HG03571 (cell line): ENCODE data around the gene EEIG1.

ENCODE experiments used
- ATAC-seq: cut with Tn5 transposase; IDR thresholded peaks from one replicate; pipeline ENCODE4 v1.9.1; 2021; ENCODE audit not compliant: unreplicated experiment

Gene EEIG1

GRCh38 chr9:127942216-127943010, 38.4 kb downstream of the EEIG1 start:
- no peak for ATAC-seq

- no peak for ATAC-seq
These were observed 38.9 kb downstream of the EEIG1 start for GRCh38 chr9:127941961-127942215.

- ATAC-seq, result no peak
These were observed 39.5 kb downstream of the EEIG1 start for GRCh38 chr9:127941062-127941960.

- no peak for ATAC-seq
These were observed 40.2 kb downstream of the EEIG1 start for GRCh38 chr9:127940593-127940992.

GRCh38 chr9:127938298-127938690, 42.5 kb downstream of the EEIG1 start:
- ATAC-seq, result no peak

GRCh38 chr9:127937388-127938297, 43.1 kb downstream of the EEIG1 start, which contains the start of gene DPM2:
TSS of gene DPM2 (minus strand) at chr9:127937854. CDS start at chr9:127937820, 34 bp downstream.
- ATAC-seq, result peak; percentile 74

- ATAC-seq, result no peak
These were observed 43.8 kb downstream of the EEIG1 start for GRCh38 chr9:127937056-127937387.

- ATAC-seq, result no peak
These were observed 44.4 kb downstream of the EEIG1 start for GRCh38 chr9:127936347-127936852.

GRCh38 chr9:127935765-127936221, 45.0 kb downstream of the EEIG1 start:
- ATAC-seq, result no peak

GRCh38 chr9:127934986-127935385, 45.8 kb downstream of the EEIG1 start:
- ATAC-seq, result no peak

- no peak for ATAC-seq
These were observed 46.5 kb downstream of the EEIG1 start for GRCh38 chr9:127934248-127934647.

GRCh38 chr9:127931092-127931881, 49.5 kb downstream of the EEIG1 start:
- ATAC-seq, result peak; percentile 33
